Chondrocyte (in vitro differentiated cells): Measurements from ENCODE around the gene VMAC. TPM values are rescaled to one million over a fixed set of nuclear protein-coding genes. Genes with fewer than 3 reads are reported as not detected.

Experiments used
- DNase-seq: peaks from one replicate; pipeline ENCODE4 v3.0.0; 2021; ENCODE audit warnings: mixed read lengths, low spot score
- H3K27ac Mint-ChIP-seq: one replicate; pipeline ENCODE4 v1.8.0; 2021; ENCODE audit warnings: mild to moderate bottlenecking, moderate library complexity, mixed read lengths; ENCODE audit not compliant: unreplicated experiment
- H3K27me3 Mint-ChIP-seq: 2 replicates; pipeline ENCODE4 v1.8.0; 2021; ENCODE audit warnings: low read depth, mixed read lengths
- H3K36me3 Mint-ChIP-seq: 2 replicates; pipeline ENCODE4 v1.8.0; 2021; ENCODE audit warnings: low read depth, mixed read lengths
- H3K4me1 Mint-ChIP-seq: 2 replicates; pipeline ENCODE4 v1.8.0; 2021; ENCODE audit warnings: low read depth, mild to moderate bottlenecking, mixed read lengths
- H3K4me3 Mint-ChIP-seq: one replicate; pipeline ENCODE4 v1.8.0; 2021; ENCODE audit warnings: mild to moderate bottlenecking, moderate library complexity, mixed read lengths; ENCODE audit not compliant: unreplicated experiment
- H3K9me3 Mint-ChIP-seq: 2 replicates; pipeline ENCODE4 v1.8.0; 2021; ENCODE audit warnings: low read depth, mixed read lengths
- CTCF ChIP-seq: fragments of 200-600 bp; sonication (generic); IDR thresholded peaks from 2 replicates; pipeline ENCODE4 v1.5.0; 2021; ENCODE audit warnings: antibody characterized with exemption, mild to moderate bottlenecking, moderate library complexity
- total RNA-seq: library from RNA; stranded (reverse); gene quantifications from 3 replicates; pipeline ENCODE4 v1.2.1, GENCODE V29; 2021

VMAC gene
- total RNA-seq, 1 donor from 2014 or later: 6.1 TPM

- Mint-ChIP-seq H3K36me3 (peaks cover 11% of the 10 kb centered on the region), H3K27ac (peak within 1 kb of the TSS; percentile 85), H3K27me3 (no peaks in the 10 kb centered on the region), H3K4me3 (no peak within 1 kb of the TSS), H3K4me1 (peaks cover 12% of the 10 kb centered on the region), H3K9me3 (no peaks in the 10 kb centered on the region)
- DNase-seq: peak; percentile 95
- TF ChIP-seq CTCF: no peak
Observed at GRCh38 chr19:5913739-5914357, 9.2 kb downstream of the VMAC start, which contains the start of gene CAPS. CAPS (plus strand) TSS chr19:5914254; CDS start chr19:5914407, 153 bp downstream.

GRCh38 chr19:5914358-5914774 is 9.7 kb downstream of the VMAC start:
- Mint-ChIP-seq H3K4me3 (no peak overlapping the region), H3K36me3 (peaks cover 12% of the 10 kb centered on the region), H3K27me3 (no peaks in the 10 kb centered on the region), H3K27ac (peak overlapping the region; percentile 85), H3K9me3 (no peaks in the 10 kb centered on the region), H3K4me1 (peaks cover 12% of the 10 kb centered on the region)
- no peak for TF ChIP-seq CTCF
- peak; percentile 93 for DNase-seq

- peak overlapping the region; percentile 36 for H3K27ac Mint-ChIP-seq
- no peaks in the 10 kb centered on the region for H3K27me3 Mint-ChIP-seq
Observed at GRCh38 chr19:5914946-5915781, 10.5 kb downstream of the VMAC start.

GRCh38 chr19:5915782-5916165 is 11.1 kb downstream of the VMAC start:
- H3K27me3 Mint-ChIP-seq: no peaks in the 10 kb centered on the region
- H3K9me3 Mint-ChIP-seq: no peaks in the 10 kb centered on the region
- no peak for TF ChIP-seq CTCF
- peaks cover 12% of the 10 kb centered on the region for H3K4me1 Mint-ChIP-seq
- no peak overlapping the region for H3K27ac Mint-ChIP-seq
- DNase-seq: no peak
- H3K4me3 Mint-ChIP-seq: no peak overlapping the region
- H3K36me3 Mint-ChIP-seq: peaks cover 15% of the 10 kb centered on the region

More at GRCh38 chr19:5914946-5915781, 10.5 kb downstream of the VMAC start:
- peaks cover 12% of the 10 kb centered on the region for H3K4me1 Mint-ChIP-seq
- peaks cover 15% of the 10 kb centered on the region for H3K36me3 Mint-ChIP-seq
- DNase-seq: peak; percentile 92
- H3K4me3 Mint-ChIP-seq: no peak overlapping the region
- no peaks in the 10 kb centered on the region for H3K9me3 Mint-ChIP-seq
- TF ChIP-seq CTCF: no peak

- Mint-ChIP-seq H3K9me3 (no peaks in the 10 kb centered on the region), H3K4me3 (no peak overlapping the region), H3K27ac (no peak overlapping the region), H3K36me3 (peaks cover 15% of the 10 kb centered on the region), H3K4me1 (peaks cover 12% of the 10 kb centered on the region), H3K27me3 (no peaks in the 10 kb centered on the region)
- peak; percentile 89 for DNase-seq
- TF ChIP-seq CTCF: no peak
Observed at GRCh38 chr19:5916181-5916708, 11.6 kb downstream of the VMAC start.
